ENCODE data around the gene SLC16A14.

DNA sequence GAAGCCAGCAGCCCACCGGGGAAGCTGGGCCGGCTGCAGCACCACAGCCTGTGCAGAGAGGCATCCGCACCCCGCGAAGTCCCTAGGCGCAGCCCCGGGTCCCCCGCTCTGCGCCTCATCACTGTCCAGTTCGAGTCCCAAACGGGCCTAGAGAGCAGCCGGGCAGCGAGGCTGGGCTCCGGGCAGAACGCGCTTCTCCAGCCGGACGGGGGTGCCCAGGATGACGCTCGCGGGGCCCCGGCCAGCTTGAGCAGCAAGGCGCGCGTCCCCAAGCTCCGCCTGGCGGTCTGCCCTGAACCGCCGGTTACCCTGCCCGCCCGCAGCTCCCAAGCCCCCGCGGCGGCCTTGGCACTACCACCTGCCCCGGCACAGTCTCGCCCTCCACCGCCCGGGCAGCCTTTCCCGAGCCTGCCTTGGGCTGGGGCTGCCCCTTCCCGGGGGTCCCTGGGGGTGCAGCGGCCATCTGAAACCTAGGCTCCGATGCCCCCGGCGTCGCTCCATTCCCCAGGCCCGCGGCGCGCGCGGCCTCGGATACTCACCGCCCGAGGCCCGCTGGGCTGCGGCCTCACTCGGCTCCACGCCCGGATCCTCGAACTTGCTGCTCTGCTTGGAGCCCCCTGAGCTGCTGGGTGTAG, 591 bp downstream of the SLC16A14 start:
- TF ChIP-seq, protein P1, sequence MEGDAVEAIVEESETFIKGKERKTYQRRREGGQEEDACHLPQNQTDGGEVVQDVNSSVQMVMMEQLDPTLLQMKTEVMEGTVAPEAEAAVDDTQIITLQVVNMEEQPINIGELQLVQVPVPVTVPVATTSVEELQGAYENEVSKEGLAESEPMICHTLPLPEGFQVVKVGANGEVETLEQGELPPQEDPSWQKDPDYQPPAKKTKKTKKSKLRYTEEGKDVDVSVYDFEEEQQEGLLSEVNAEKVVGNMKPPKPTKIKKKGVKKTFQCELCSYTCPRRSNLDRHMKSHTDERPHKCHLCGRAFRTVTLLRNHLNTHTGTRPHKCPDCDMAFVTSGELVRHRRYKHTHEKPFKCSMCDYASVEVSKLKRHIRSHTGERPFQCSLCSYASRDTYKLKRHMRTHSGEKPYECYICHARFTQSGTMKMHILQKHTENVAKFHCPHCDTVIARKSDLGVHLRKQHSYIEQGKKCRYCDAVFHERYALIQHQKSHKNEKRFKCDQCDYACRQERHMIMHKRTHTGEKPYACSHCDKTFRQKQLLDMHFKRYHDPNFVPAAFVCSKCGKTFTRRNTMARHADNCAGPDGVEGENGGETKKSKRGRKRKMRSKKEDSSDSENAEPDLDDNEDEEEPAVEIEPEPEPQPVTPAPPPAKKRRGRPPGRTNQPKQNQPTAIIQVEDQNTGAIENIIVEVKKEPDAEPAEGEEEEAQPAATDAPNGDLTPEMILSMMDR (IDR thresholded peaks at IDR 0.05) = peak in 1 of 4 experiments; percentile 31
- TF ChIP-seq POLR2A (IDR thresholded peaks at IDR 0.05) = no peak
- TF ChIP-seq POLR2AphosphoS5 (IDR thresholded peaks at IDR 0.05) = no peak

All from gastroesophageal sphincter (tissue), 3 donors.